HCT116 (cell line): ENCODE measurements around the gene DCTN4. TPM values are rescaled to one million over a fixed set of nuclear protein-coding genes. Genes with fewer than 3 reads are reported as not detected.

Experiments
- ATAC-seq: fragments of 200-7000 bp; cut with Tn5 transposase; 2 replicates; pipeline ENCODE4 v1.9.1; 2020; ENCODE audit warnings: mild to moderate bottlenecking, moderate library complexity
- BruUV-seq: library from RNA; stranded (reverse); fragments of 400-500 nt; replicated peaks from 2 replicates; lab custom pipeline; 2021; lab: Mats Ljungman, UMichigan
- CTCF ChIA-PET: fragments of 300-600 bp; sonication (Branson Sonifier 250); formaldehyde crosslinking; loops from one replicate; lab custom pipeline; 2021; ENCODE audit warnings: antibody characterized with exemption; lab: Charles Lee
- POLR2A ChIA-PET: fragments of 300-600, 350-600 bp; sonication (Branson Sonifier 250); formaldehyde crosslinking; loops from one replicate; lab custom pipeline; 2021; ENCODE audit warnings: antibody characterized with exemption; lab: Charles Lee
- RAD21 ChIA-PET, 2 experiments: fragments of 300-600 bp; sonication (Branson Sonifier 250); formaldehyde crosslinking; loops; one replicate each; lab custom pipeline; 2023; ENCODE audit warnings: low total read pairs in 2 of 2; ENCODE audit not compliant: uncharacterized antibody in 2 of 2, unreplicated experiment in 2 of 2, low non-redundant PET in 1 of 2; lab: Charles Lee
- DNase-seq: peaks from one replicate; pipeline ENCODE4 v3.0.0-alpha.2; 2010; ENCODE audit warnings: low read depth, low spot score
- H2AFZ ChIP-seq: fragments of 200-600 bp; shearing (Covaris generic), sonication (generic); 2 replicates; pipeline ENCODE4 v1.6.1; 2017; ENCODE audit warnings: low read depth, mixed run types, mixed read lengths, antibody characterized with exemption, low read length; ENCODE audit not compliant: poor library complexity, severe bottlenecking
- H3K27ac ChIP-seq: 2 replicates; pipeline ENCODE4 v1.5.1; 2012; ENCODE audit warnings: low read depth, low read length
- H3K27me3 ChIP-seq: fragments of 200-600 bp; sonication (generic); 2 replicates; pipeline ENCODE4 v1.6.1; 2016; ENCODE audit warnings: mixed run types, low read length, mixed read lengths; ENCODE audit not compliant: insufficient read depth
- H3K36me3 ChIP-seq, 2 experiments: fragments of 200-500 bp in 1 of 2; fragments of 200-600 bp in 1 of 2; sonication (Bioruptor generic) in 1 of 2; sonication (generic) in 1 of 2; 2 replicates each; pipeline versions ENCODE4 v1.5.1 to v1.6.1; 2014 to 2016; ENCODE audit warnings: low read length in 2 of 2, inconsistent platforms in 1 of 2, mixed read lengths in 1 of 2, mixed run types in 1 of 2; ENCODE audit not compliant: insufficient read depth in 2 of 2, control insufficient read depth in 1 of 2
- H3K4me1 ChIP-seq, 2 experiments: fragments of 200-600 bp in 1 of 2; sonication (generic) in 1 of 2; 2 replicates each; pipeline versions ENCODE4 v1.5.1 to v1.6.1; 2012 to 2017; ENCODE audit warnings: low read length in 2 of 2, inconsistent platforms in 1 of 2, mild to moderate bottlenecking in 1 of 2, mixed read lengths in 1 of 2, mixed run types in 1 of 2, moderate library complexity in 1 of 2; ENCODE audit not compliant: insufficient read depth in 2 of 2, control insufficient read depth in 1 of 2
- H3K4me2 ChIP-seq: fragments of 200-600 bp; sonication (generic); 2 replicates; pipeline ENCODE4 v1.6.1; 2017; ENCODE audit warnings: mixed run types, low read length, mixed read lengths
- H3K4me3 ChIP-seq, 2 experiments: fragments of 200-600 bp in 1 of 2; sonication (generic) in 1 of 2; replicated peaks in 1 of 2; 2 replicates each; pipeline ENCODE4 v1.5.1; 2011 to 2016; ENCODE audit warnings: low read length in 2 of 2, control low read depth in 1 of 2, low read depth in 1 of 2, mild to moderate bottlenecking in 1 of 2, mixed read lengths in 1 of 2, mixed run types in 1 of 2
- H3K79me2 ChIP-seq: fragments of 200-600 bp; sonication (generic); 2 replicates; pipeline ENCODE4 v1.6.1; 2017; ENCODE audit warnings: mild to moderate bottlenecking, mixed run types, low read length, moderate library complexity, mixed read lengths; ENCODE audit not compliant: insufficient read depth
- H3K9ac ChIP-seq: fragments of 200-600 bp; sonication (generic); 2 replicates; pipeline ENCODE4 v1.6.1; 2016; ENCODE audit warnings: low read length, mixed read lengths
- H3K9me2 ChIP-seq: fragments of 200-600 bp; sonication (generic), shearing (Covaris generic); 2 replicates; pipeline ENCODE4 v1.6.1; 2017; ENCODE audit warnings: mixed run types, mild to moderate bottlenecking, moderate library complexity; ENCODE audit not compliant: insufficient read depth
- H3K9me3 ChIP-seq, 2 experiments: fragments of 200-500 bp in 1 of 2; fragments of 200-600 bp in 1 of 2; sonication (Bioruptor generic) in 1 of 2; sonication (generic) in 1 of 2; 2 replicates each; pipeline ENCODE4 v1.6.1; 2014 to 2017; ENCODE audit warnings: low read length in 2 of 2, mixed read lengths in 2 of 2, inconsistent platforms in 1 of 2, low read depth in 1 of 2, mild to moderate bottlenecking in 1 of 2, mixed run types in 1 of 2, moderate library complexity in 1 of 2; ENCODE audit not compliant: control insufficient read depth in 1 of 2, insufficient read depth in 1 of 2
- H4K20me1 ChIP-seq: fragments of 200-600 bp; sonication (generic), shearing (Covaris generic); 2 replicates; pipeline ENCODE4 v1.6.1; 2017; ENCODE audit warnings: mixed run types, mild to moderate bottlenecking, moderate library complexity; ENCODE audit not compliant: insufficient read depth
- CBX3 ChIP-seq: IDR thresholded peaks from 2 replicates; pipeline ENCODE4 v1.6.1; 2012; ENCODE audit warnings: low read depth
- CEBPB ChIP-seq: IDR thresholded peaks from 2 replicates; pipeline ENCODE4 v1.6.1; 2012; ENCODE audit warnings: low read depth
- CTCF ChIP-seq, 3 experiments: fragments of 200-600 bp in 1 of 3; sonication (generic) in 1 of 3; IDR thresholded peaks in 2 of 3; conservative IDR thresholded peaks in 1 of 3; 2 replicates each; pipeline ENCODE4 v1.5.1; 2012 to 2017; ENCODE audit warnings: low read depth in 2 of 3, low read length in 2 of 3, antibody characterized with exemption in 1 of 3, borderline replicate concordance in 1 of 3, control low read depth in 1 of 3, mild to moderate bottlenecking in 1 of 3, mixed read lengths in 1 of 3, mixed run types in 1 of 3, moderate library complexity in 1 of 3; ENCODE audit not compliant: insufficient read depth in 1 of 3
- EZH2 ChIP-seq: fragments of 200-600 bp; sonication (generic); IDR thresholded peaks from 2 replicates; pipeline ENCODE4 v1.6.1; 2017; ENCODE audit warnings: antibody characterized with exemption, mixed run types
- EZH2phosphoT487 ChIP-seq: fragments of 200-600 bp; IDR thresholded peaks from 2 replicates; pipeline ENCODE4 v1.6.1; 2018; ENCODE audit warnings: antibody characterized with exemption, borderline replicate concordance
- FOSL1 ChIP-seq: IDR thresholded peaks from 2 replicates; pipeline ENCODE4 v1.6.1; 2012; ENCODE audit warnings: low read depth
- JUND ChIP-seq: IDR thresholded peaks from 2 replicates; pipeline ENCODE4 v1.6.1; 2012
- MAX ChIP-seq: IDR thresholded peaks from 2 replicates; pipeline ENCODE4 v1.6.1; 2012
- POLR2A ChIP-seq: IDR thresholded peaks from 2 replicates; pipeline ENCODE4 v1.7.0; 2011; ENCODE audit warnings: borderline replicate concordance; ENCODE audit not compliant: insufficient read depth, insufficient read length; ENCODE audit errors: extremely low read depth
- RAD21 ChIP-seq: IDR thresholded peaks from 2 replicates; pipeline ENCODE4 v1.6.1; 2012; ENCODE audit warnings: low read depth, mild to moderate bottlenecking
- SIN3A ChIP-seq: IDR thresholded peaks from 2 replicates; pipeline ENCODE4 v1.6.1; 2012; ENCODE audit warnings: low read depth
- SP1 ChIP-seq: IDR thresholded peaks from 2 replicates; pipeline ENCODE4 v1.6.1; 2012; ENCODE audit warnings: low read depth
- TCF7L2 ChIP-seq: IDR thresholded peaks from 2 replicates; pipeline ENCODE4 v1.7.0; 2011; ENCODE audit warnings: borderline replicate concordance, inconsistent platforms; ENCODE audit not compliant: insufficient read depth, insufficient read length; ENCODE audit errors: extremely low read depth
- YY1 ChIP-seq: IDR thresholded peaks from 2 replicates; pipeline ENCODE4 v1.6.1; 2011; ENCODE audit warnings: low read length, low read depth, moderate library complexity, mild to moderate bottlenecking; ENCODE audit not compliant: insufficient replicate concordance; ENCODE audit errors: extremely low read depth
- ZFX ChIP-seq: fragments of 450-650 bp; IDR thresholded peaks from 2 replicates; pipeline ENCODE4 v1.6.1; 2017
- intact Hi-C: fragments of 100-400 bp; cut with micrococcal nuclease; formaldehyde crosslinking; loops from 2 replicates; pipeline ENCODE4 v1.10.0; 2022
- total RNA-seq: library from RNA; stranded (reverse); gene quantifications from one replicate; pipeline ENCODE4 v1.2.1, GENCODE V29; 2021; ENCODE audit not compliant: unreplicated experiment

The DCTN4 gene
- total RNA-seq, 1 experiment from 2014 or later, result 78.8 TPM

- H3K9me3 ChIP-seq, result no peaks in the 10 kb centered on the region
- no peaks in the 10 kb centered on the region for H3K4me1 ChIP-seq
- POLR2A ChIA-PET, result no interaction called here
- no peak overlapping the region for H2AFZ ChIP-seq
- intact Hi-C loops, result no loop called here
- no peak overlapping the region for H3K4me2 ChIP-seq
- H3K36me3 ChIP-seq, result peaks cover 21 to 23% of the 10 kb centered on the region in 2 experiments
- H3K4me3 ChIP-seq, result no peak overlapping the region
- BruUV-seq, result no TSS peak
- RAD21 ChIA-PET, result no interaction called here
- no peak overlapping the region for H3K9ac ChIP-seq
- no peaks in the 10 kb centered on the region for H4K20me1 ChIP-seq
- DNase-seq (no peak), ATAC-seq (peak; percentile 38)
- peaks cover 66% of the 10 kb centered on the region for H3K79me2 ChIP-seq
- no peak overlapping the region for H3K27ac ChIP-seq
- no peaks in the 10 kb centered on the region for H3K9me2 ChIP-seq
- no peaks in the 10 kb centered on the region for H3K27me3 ChIP-seq
- TF ChIP-seq CTCF (IDR thresholded peaks at IDR 0.05 in 2 of 3, conservative IDR thresholded peaks at IDR 0.05 in 1 of 3; ENCODE audit: borderline replicate concordance in 1 of 3, insufficient read depth in 1 of 3, low read depth in 2 of 3, low read length in 2 of 3) (peak in 1 of 3 experiments; percentile 26; a peak in 1 of 6 replicates), SP1 (no peak), EZH2phosphoT487 (no peak)
- CTCF ChIA-PET, result no interaction called here
Observed at GRCh38 chr5:150734579-150735384, 24.0 kb downstream of the DCTN4 start.

GRCh38 chr5:150731669-150732242 is 27.1 kb downstream of the DCTN4 start:
- ChIA-PET POLR2A (no interaction called here), CTCF (no interaction called here), RAD21 (no interaction called here)
- DNase-seq (no peak), ATAC-seq (no peak)
- H3K27ac ChIP-seq, result no peak overlapping the region
- no peaks in the 10 kb centered on the region for H4K20me1 ChIP-seq
- peaks cover 33 to 42% of the 10 kb centered on the region in 2 experiments for H3K36me3 ChIP-seq
- no peaks in the 10 kb centered on the region for H3K4me1 ChIP-seq
- peaks cover 36% of the 10 kb centered on the region for H3K79me2 ChIP-seq
- H3K9me3 ChIP-seq, result no peaks in the 10 kb centered on the region
- intact Hi-C loops, result no loop called here
- H3K27me3 ChIP-seq, result no peaks in the 10 kb centered on the region
- no peak overlapping the region for H3K9ac ChIP-seq
- no TSS peak for BruUV-seq
- no peaks in the 10 kb centered on the region for H3K9me2 ChIP-seq
- TF ChIP-seq CEBPB (no peak), EZH2 (no peak), TCF7L2 (no peak), EZH2phosphoT487 (no peak), MAX (no peak), SIN3A (no peak), CTCF (IDR thresholded peaks at IDR 0.05 in 2 of 3, conservative IDR thresholded peaks at IDR 0.05 in 1 of 3; ENCODE audit: borderline replicate concordance in 1 of 3, insufficient read depth in 1 of 3, low read depth in 2 of 3, low read length in 2 of 3) (no peak), CBX3 (no peak), ZFX (no peak), RAD21 (no peak), JUND (no peak), YY1 (no peak), POLR2A (no peak), FOSL1 (no peak)
- no peak overlapping the region for H2AFZ ChIP-seq
- H3K4me3 ChIP-seq, result no peak overlapping the region
- no peak overlapping the region for H3K4me2 ChIP-seq
